ENCODE measurements around the gene ATXN7.

DNA sequence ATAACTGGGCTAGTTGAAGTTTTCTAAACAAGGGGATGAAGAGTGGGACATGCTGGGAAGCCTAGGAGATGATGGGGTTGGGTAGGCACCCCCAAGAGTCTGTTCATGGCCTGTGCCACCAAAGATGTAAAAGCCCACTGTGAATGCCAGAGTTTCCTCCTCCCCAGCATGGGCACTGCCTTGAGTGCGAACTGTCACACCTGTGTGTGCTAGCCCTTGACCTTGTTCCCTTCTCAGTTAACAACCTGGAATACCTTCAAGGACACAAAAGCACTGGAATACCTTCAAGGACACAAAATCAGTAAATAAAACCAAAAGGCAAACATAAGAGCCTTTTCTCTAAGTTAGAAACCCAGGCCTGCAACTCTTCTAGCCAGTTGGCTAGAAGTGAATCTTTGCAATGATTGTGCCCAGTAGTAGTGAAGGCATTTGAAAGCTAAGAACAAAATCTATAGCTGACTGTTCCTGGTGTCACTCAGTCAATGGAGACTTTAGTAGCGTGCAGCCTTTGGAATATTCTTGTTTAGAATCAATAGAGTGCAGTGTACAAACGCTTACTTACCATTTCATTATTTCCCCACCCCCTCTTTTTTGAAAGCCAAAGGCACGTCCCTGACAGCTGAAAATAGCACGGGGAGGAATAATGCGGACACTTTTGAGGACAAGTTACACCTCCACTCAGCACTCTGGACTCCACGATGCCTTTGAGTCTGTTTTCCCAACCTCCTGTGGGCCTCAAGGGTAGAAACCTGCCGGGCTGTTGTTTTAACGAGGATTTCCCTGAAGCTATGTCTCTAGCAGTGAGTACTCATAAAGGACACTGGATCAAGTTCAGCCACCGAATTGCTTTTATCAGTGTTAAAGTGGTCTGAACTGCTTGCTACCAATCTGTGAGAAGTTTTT lies 135.4 kb downstream of the ATXN7 start:
- TF ChIP-seq, protein P1, sequence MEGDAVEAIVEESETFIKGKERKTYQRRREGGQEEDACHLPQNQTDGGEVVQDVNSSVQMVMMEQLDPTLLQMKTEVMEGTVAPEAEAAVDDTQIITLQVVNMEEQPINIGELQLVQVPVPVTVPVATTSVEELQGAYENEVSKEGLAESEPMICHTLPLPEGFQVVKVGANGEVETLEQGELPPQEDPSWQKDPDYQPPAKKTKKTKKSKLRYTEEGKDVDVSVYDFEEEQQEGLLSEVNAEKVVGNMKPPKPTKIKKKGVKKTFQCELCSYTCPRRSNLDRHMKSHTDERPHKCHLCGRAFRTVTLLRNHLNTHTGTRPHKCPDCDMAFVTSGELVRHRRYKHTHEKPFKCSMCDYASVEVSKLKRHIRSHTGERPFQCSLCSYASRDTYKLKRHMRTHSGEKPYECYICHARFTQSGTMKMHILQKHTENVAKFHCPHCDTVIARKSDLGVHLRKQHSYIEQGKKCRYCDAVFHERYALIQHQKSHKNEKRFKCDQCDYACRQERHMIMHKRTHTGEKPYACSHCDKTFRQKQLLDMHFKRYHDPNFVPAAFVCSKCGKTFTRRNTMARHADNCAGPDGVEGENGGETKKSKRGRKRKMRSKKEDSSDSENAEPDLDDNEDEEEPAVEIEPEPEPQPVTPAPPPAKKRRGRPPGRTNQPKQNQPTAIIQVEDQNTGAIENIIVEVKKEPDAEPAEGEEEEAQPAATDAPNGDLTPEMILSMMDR (IDR thresholded peaks at IDR 0.05), result no peak
- no peak for TF ChIP-seq ZFX (IDR thresholded peaks at IDR 0.05; ENCODE audit: borderline replicate concordance)

All from 22Rv1 (cell line).